A549 (cell line): ENCODE data around the gene CTNND1. TPM values are rescaled to one million over a fixed set of nuclear protein-coding genes. Genes with fewer than 3 reads are reported as not detected.

Source experiments
- ATAC-seq, 2 experiments: fragments of 200-7000 bp in 1 of 2; fragments of >200 bp in 1 of 2; cut with Nextera tagmentation in 1 of 2; cut with Tn5 transposase in 1 of 2; 3 replicates each; pipeline versions ENCODE4 v1.8.0 to v1.9.1; 2018 to 2020; ENCODE audit warnings: mild to moderate bottlenecking in 1 of 2, moderate library complexity in 1 of 2
- CTCF ChIA-PET: fragments of 300-600 bp; sonication (Branson Sonifier 250); formaldehyde crosslinking; extraction: SDS; loops from one replicate; lab custom pipeline; 2021; ENCODE audit warnings: antibody characterized with exemption, inconsistent platforms; lab: Yijun Ruan, JAX
- POLR2A ChIA-PET: fragments of 350-600 bp; formaldehyde crosslinking; extraction: SDS; loops from one replicate; lab custom pipeline; 2021; ENCODE audit warnings: antibody characterized with exemption, inconsistent platforms; lab: Yijun Ruan, JAX
- DNase-seq, 2 experiments: peaks; one replicate each; pipeline versions ENCODE4 v3.0.0 to v3.0.0-alpha.2; 2011 to 2016; ENCODE audit warnings: low read depth in 1 of 2, low spot score in 1 of 2
- FAIRE-seq: peaks from 2 replicates; lab custom pipeline; 2011; peaks lifted over from hg19 to GRCh38; lab: Jason Lieb, UNC
- H3K27ac ChIP-seq, 2 experiments: fragments of >200 bp; sonication (Bioruptor Twin); formaldehyde crosslinking; 3 replicates each; pipeline ENCODE4 v1.5.1; 2016 to 2017
- H3K4me1 ChIP-seq: fragments of >200 bp; sonication (Bioruptor Twin); formaldehyde crosslinking; 3 replicates; pipeline ENCODE4 v1.6.1; 2016
- H3K4me2 ChIP-seq: fragments of >200 bp; sonication (Bioruptor Twin); formaldehyde crosslinking; 3 replicates; pipeline ENCODE4 v1.6.1; 2016
- H3K4me3 ChIP-seq: fragments of >200 bp; sonication (Bioruptor Twin); formaldehyde crosslinking; 3 replicates; pipeline ENCODE4 v1.5.1; 2016
- H3K9me3 ChIP-seq: fragments of >200 bp; sonication (Bioruptor Twin); formaldehyde crosslinking; 3 replicates; pipeline ENCODE4 v1.6.1; 2016
- CBX8 ChIP-seq: fragments of 200-600 bp; sonication (generic); IDR thresholded peaks from 2 replicates; pipeline ENCODE4 v1.6.1; 2016
- CHD2 ChIP-seq: fragments of 150-350 bp; IDR thresholded peaks from 2 replicates; pipeline ENCODE4 v1.6.1; 2014; ENCODE audit warnings: low read length; ENCODE audit not compliant: partially characterized antibody
- E2F6 ChIP-seq: IDR thresholded peaks from 2 replicates; pipeline ENCODE4 v1.6.1; 2012; ENCODE audit warnings: low read depth, borderline replicate concordance
- EHMT2 ChIP-seq: fragments of 200-600 bp; sonication (generic); IDR thresholded peaks from 2 replicates; pipeline ENCODE4 v1.6.1; 2016; ENCODE audit warnings: antibody characterized with exemption, low read depth, mild to moderate bottlenecking, moderate library complexity
- ESRRA ChIP-seq: fragments of 150-350 bp; IDR thresholded peaks from 2 replicates; pipeline ENCODE4 v1.6.1; 2014; ENCODE audit warnings: mild to moderate bottlenecking, low read length, borderline replicate concordance
- FOSB ChIP-seq: fragments of 250-450 bp; sonication (Bioruptor Pico); IDR thresholded peaks from 2 replicates; pipeline ENCODE4 v1.5.0; 2020; ENCODE audit warnings: mild to moderate bottlenecking, moderate library complexity
- FOSL2 ChIP-seq, 2 experiments: fragments of 450-650 bp in 1 of 2; fragments of >200 bp in 1 of 2; sonication (Bioruptor Twin) in 1 of 2; formaldehyde crosslinking; IDR thresholded peaks; 2 replicates each; pipeline versions ENCODE4 v1.5.0 to v1.6.1; 2016 to 2020; ENCODE audit warnings: mild to moderate bottlenecking in 1 of 2, moderate library complexity in 1 of 2
- HDAC2 ChIP-seq: fragments of 200-600 bp; sonication (generic); IDR thresholded peaks from 2 replicates; pipeline ENCODE4 v1.6.1; 2016
- HOXA7 ChIP-seq: fragments of 250-450 bp; sonication (Bioruptor Pico); IDR thresholded peaks from 2 replicates; pipeline ENCODE4 v1.5.0; 2020; ENCODE audit warnings: mild to moderate bottlenecking, moderate library complexity
- JUNB ChIP-seq: fragments of >200 bp; sonication (Bioruptor Twin); formaldehyde crosslinking; IDR thresholded peaks from 2 replicates; pipeline ENCODE4 v1.6.1; 2016
- KDM5A ChIP-seq: fragments of 200-600 bp; sonication (generic); IDR thresholded peaks from 2 replicates; pipeline ENCODE4 v1.6.1; 2016; ENCODE audit warnings: antibody characterized with exemption, mild to moderate bottlenecking
- MAFK ChIP-seq: fragments of 450-650 bp; IDR thresholded peaks from 2 replicates; pipeline ENCODE4 v1.6.1; 2014; ENCODE audit not compliant: partially characterized antibody
- MAZ ChIP-seq: fragments of 150-350 bp; IDR thresholded peaks from 2 replicates; pipeline ENCODE4 v1.6.1; 2014; ENCODE audit warnings: antibody characterized with exemption, low read depth, low read length, borderline replicate concordance
- NPAS2 ChIP-seq: fragments of 250-450 bp; sonication (Bioruptor Pico); IDR thresholded peaks from 2 replicates; pipeline ENCODE4 v1.8.0; 2022; ENCODE audit warnings: mild to moderate bottlenecking, moderate library complexity, borderline replicate concordance
- NR3C1 ChIP-seq: fragments of >200 bp; sonication (Bioruptor Twin); formaldehyde crosslinking; IDR thresholded peaks from 3 replicates; pipeline ENCODE4 v1.6.1; 2017
- POLR2A ChIP-seq: IDR thresholded peaks from 2 replicates; pipeline ENCODE4 v1.6.1; 2012; ENCODE audit warnings: mild to moderate bottlenecking, low read length
- RAD21 ChIP-seq, 2 experiments: fragments of >200 bp in 1 of 2; sonication (Bioruptor Twin) in 1 of 2; formaldehyde crosslinking in 1 of 2; IDR thresholded peaks in 1 of 2; conservative IDR thresholded peaks in 1 of 2; 2 replicates in 1 of 2; 3 replicates in 1 of 2; pipeline ENCODE4 v1.6.1; 2012 to 2018; ENCODE audit warnings: inconsistent platforms in 1 of 2
- RARB ChIP-seq: fragments of 250-450 bp; sonication (Bioruptor Pico); IDR thresholded peaks from 2 replicates; pipeline ENCODE4 v1.8.0; 2021; ENCODE audit warnings: mild to moderate bottlenecking, moderate library complexity
- RCOR1 ChIP-seq: fragments of 150-350 bp; IDR thresholded peaks from 2 replicates; pipeline ENCODE4 v1.6.1; 2014; ENCODE audit warnings: antibody characterized with exemption, low read length, low read depth
- RFX5 ChIP-seq: fragments of 450-650 bp; IDR thresholded peaks from 2 replicates; pipeline ENCODE4 v1.7.1; 2014; ENCODE audit warnings: antibody characterized with exemption, mild to moderate bottlenecking, moderate library complexity
- SMC3 ChIP-seq: fragments of >200 bp; sonication (Bioruptor Twin); formaldehyde crosslinking; IDR thresholded peaks from 3 replicates; pipeline ENCODE4 v1.6.1; 2018; ENCODE audit warnings: inconsistent platforms
- TP53 ChIP-seq: fragments of 250-450 bp; sonication (Bioruptor Pico); IDR thresholded peaks from 2 replicates; pipeline ENCODE4 v1.5.0; 2021; ENCODE audit warnings: mild to moderate bottlenecking, moderate library complexity
- ZFP36 ChIP-seq: fragments of 450-650 bp; IDR thresholded peaks from 2 replicates; pipeline ENCODE4 v1.6.1; 2014; ENCODE audit warnings: borderline replicate concordance; ENCODE audit not compliant: partially characterized antibody
- ZSCAN20 ChIP-seq: fragments of 250-450 bp; sonication (Bioruptor Pico); IDR thresholded peaks from 2 replicates; pipeline ENCODE4 v1.8.0; 2022; ENCODE audit warnings: mild to moderate bottlenecking, moderate library complexity
- polyA plus RNA-seq, 4 experiments: library from polyadenylated mRNA; depleted of rRNA in 3 of 4; stranded (reverse); fragments of >200 nt; fragmentation: RNase III in 1 of 4; extraction: RNeasy Plus Mini Kit Qiagen cat#74134 plus additional on column Dnase treatment in 1 of 4; gene quantifications; 2 replicates in 3 of 4; 3 replicates in 1 of 4; pipeline ENCODE4 v1.2.3, GENCODE V29; 2011 to 2017
- TF ChIP-seq, protein P1 (sequence below): fragments of 450-650 bp; IDR thresholded peaks from 2 replicates; pipeline ENCODE4 v1.6.1; 2014; ENCODE audit warnings: antibody characterized with exemption
- TF ChIP-seq, protein P2 (sequence below): fragments of 150-350 bp; IDR thresholded peaks from 2 replicates; pipeline ENCODE4 v1.6.1; 2014; ENCODE audit warnings: low read depth, mild to moderate bottlenecking, low read length
- TF ChIP-seq, protein P3 (sequence below): fragments of 200-600 bp; sonication (generic); IDR thresholded peaks from 2 replicates; pipeline ENCODE4 v1.6.1; 2016; ENCODE audit warnings: antibody characterized with exemption, mild to moderate bottlenecking, moderate library complexity
- TF ChIP-seq, protein P4 (sequence below): IDR thresholded peaks from 2 replicates; pipeline ENCODE4 v1.6.1; 2012

Gene CTNND1
- polyA plus RNA-seq, 2 of the 4 experiments (the other 2 are of a cell fraction) = 72.8 to 146 TPM

- peak; percentile 1 for TF ChIP-seq ZFP36
- TF ChIP-seq TP53 (CRISPR knock-in tag) = no peak
- no peak for TF ChIP-seq RCOR1
- TF ChIP-seq RAD21 (conservative IDR thresholded peaks at IDR 0.05 in 1 of 2, IDR thresholded peaks at IDR 0.05 in 1 of 2) = peak; percentile 92 to 94
- no peak for TF ChIP-seq JUNB
- TF ChIP-seq MAFK = no peak
- TF ChIP-seq, protein P1, sequence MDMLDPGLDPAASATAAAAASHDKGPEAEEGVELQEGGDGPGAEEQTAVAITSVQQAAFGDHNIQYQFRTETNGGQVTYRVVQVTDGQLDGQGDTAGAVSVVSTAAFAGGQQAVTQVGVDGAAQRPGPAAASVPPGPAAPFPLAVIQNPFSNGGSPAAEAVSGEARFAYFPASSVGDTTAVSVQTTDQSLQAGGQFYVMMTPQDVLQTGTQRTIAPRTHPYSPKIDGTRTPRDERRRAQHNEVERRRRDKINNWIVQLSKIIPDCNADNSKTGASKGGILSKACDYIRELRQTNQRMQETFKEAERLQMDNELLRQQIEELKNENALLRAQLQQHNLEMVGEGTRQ = no peak
- TF ChIP-seq HDAC2 = no peak
- no peak for TF ChIP-seq CBX8
- TF ChIP-seq EHMT2 = no peak
- TF ChIP-seq NR3C1 = no peak
- TF ChIP-seq, protein P2, sequence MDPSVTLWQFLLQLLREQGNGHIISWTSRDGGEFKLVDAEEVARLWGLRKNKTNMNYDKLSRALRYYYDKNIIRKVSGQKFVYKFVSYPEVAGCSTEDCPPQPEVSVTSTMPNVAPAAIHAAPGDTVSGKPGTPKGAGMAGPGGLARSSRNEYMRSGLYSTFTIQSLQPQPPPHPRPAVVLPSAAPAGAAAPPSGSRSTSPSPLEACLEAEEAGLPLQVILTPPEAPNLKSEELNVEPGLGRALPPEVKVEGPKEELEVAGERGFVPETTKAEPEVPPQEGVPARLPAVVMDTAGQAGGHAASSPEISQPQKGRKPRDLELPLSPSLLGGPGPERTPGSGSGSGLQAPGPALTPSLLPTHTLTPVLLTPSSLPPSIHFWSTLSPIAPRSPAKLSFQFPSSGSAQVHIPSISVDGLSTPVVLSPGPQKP = no peak
- no peak for TF ChIP-seq KDM5A
- no peak for TF ChIP-seq RFX5
- no peak for TF ChIP-seq ESRRA
- TF ChIP-seq MAZ = no peak
- TF ChIP-seq NPAS2 (CRISPR knock-in tag) = no peak
- no peak for TF ChIP-seq FOSB (CRISPR knock-in tag)
- no peak for TF ChIP-seq HOXA7 (CRISPR knock-in tag)
- TF ChIP-seq FOSL2 (IDR thresholded peaks at IDR 0.05) = no peak
- TF ChIP-seq FOSL2 (CRISPR knock-in tag; IDR thresholded peaks at IDR 0.05) = peak; percentile 18; the same call in 1 of the 2 replicates
- no peak for TF ChIP-seq CHD2
- peak; percentile 86 for TF ChIP-seq SMC3
- TF ChIP-seq, protein P3, sequence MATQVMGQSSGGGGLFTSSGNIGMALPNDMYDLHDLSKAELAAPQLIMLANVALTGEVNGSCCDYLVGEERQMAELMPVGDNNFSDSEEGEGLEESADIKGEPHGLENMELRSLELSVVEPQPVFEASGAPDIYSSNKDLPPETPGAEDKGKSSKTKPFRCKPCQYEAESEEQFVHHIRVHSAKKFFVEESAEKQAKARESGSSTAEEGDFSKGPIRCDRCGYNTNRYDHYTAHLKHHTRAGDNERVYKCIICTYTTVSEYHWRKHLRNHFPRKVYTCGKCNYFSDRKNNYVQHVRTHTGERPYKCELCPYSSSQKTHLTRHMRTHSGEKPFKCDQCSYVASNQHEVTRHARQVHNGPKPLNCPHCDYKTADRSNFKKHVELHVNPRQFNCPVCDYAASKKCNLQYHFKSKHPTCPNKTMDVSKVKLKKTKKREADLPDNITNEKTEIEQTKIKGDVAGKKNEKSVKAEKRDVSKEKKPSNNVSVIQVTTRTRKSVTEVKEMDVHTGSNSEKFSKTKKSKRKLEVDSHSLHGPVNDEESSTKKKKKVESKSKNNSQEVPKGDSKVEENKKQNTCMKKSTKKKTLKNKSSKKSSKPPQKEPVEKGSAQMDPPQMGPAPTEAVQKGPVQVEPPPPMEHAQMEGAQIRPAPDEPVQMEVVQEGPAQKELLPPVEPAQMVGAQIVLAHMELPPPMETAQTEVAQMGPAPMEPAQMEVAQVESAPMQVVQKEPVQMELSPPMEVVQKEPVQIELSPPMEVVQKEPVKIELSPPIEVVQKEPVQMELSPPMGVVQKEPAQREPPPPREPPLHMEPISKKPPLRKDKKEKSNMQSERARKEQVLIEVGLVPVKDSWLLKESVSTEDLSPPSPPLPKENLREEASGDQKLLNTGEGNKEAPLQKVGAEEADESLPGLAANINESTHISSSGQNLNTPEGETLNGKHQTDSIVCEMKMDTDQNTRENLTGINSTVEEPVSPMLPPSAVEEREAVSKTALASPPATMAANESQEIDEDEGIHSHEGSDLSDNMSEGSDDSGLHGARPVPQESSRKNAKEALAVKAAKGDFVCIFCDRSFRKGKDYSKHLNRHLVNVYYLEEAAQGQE = no peak
Measured at GRCh38 chr11:57800444-57801182, 39.0 kb downstream of the CTNND1 start (continued).

GRCh38 chr11:57801183-57801485, 39.5 kb downstream of the CTNND1 start:
- Histone ChIP-seq H3K9me3 (no peaks in the 10 kb centered on the region), H3K4me1 (peaks cover 33% of the 10 kb centered on the region), H3K4me3 (no peak overlapping the region), H3K4me2 (0 out of 3 replicates have a peak overlapping the region, but pooled peaks have one; percentile 19), H3K27ac (no peak overlapping the region)
- ATAC-seq = no peak
- no peak for DNase-seq
- TF ChIP-seq FOSL2 (IDR thresholded peaks at IDR 0.05) (no peak), FOSL2 (CRISPR knock-in tag; IDR thresholded peaks at IDR 0.05) (no peak), POLR2A (no peak), ZFP36 (no peak), E2F6 (no peak), KDM5A (no peak), RFX5 (no peak), RARB (CRISPR knock-in tag) (no peak), ESRRA (no peak), ZSCAN20 (CRISPR knock-in tag) (no peak), MAFK (no peak)
- TF ChIP-seq, protein P4, sequence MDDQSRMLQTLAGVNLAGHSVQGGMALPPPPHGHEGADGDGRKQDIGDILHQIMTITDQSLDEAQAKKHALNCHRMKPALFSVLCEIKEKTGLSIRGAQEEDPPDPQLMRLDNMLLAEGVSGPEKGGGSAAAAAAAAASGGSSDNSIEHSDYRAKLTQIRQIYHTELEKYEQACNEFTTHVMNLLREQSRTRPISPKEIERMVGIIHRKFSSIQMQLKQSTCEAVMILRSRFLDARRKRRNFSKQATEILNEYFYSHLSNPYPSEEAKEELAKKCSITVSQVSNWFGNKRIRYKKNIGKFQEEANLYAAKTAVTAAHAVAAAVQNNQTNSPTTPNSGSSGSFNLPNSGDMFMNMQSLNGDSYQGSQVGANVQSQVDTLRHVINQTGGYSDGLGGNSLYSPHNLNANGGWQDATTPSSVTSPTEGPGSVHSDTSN = no peak
- TF ChIP-seq, protein P1 = no peak
- FAIRE-seq = no peak
- ChIA-PET CTCF (interaction anchor here (0.9 to 12.9 kb wide), 35 partner anchors 10 to 712 kb away, joined by 3 to 231 read pairs (median 6); partner anchors contain the start of genes BTBD18, CTNND1 and SELENOH), POLR2A (interaction anchor here (1.0 to 2.6 kb wide), 7 partner anchors 23 to 60 kb away, joined by 3 to 26 read pairs (median 5); partner anchors contain the start of genes BTBD18, CTNND1 and SELENOH)
